H1 (cell line): ENCODE data around the gene CCDC144A. TPM values are rescaled to one million over a fixed set of nuclear protein-coding genes. Genes with fewer than 3 reads are reported as not detected.
"Not testable (repeated sequence)": the region's sequence is repeated elsewhere in the genome, so short reads cannot be mapped to it uniquely, and the experiment has no call there.

Experiments used
- CTCF ChIA-PET: fragments of 300-600 bp; sonication (Branson Sonifier 250); formaldehyde crosslinking; loops from one replicate; lab custom pipeline; 2021; ENCODE audit not compliant: partially characterized antibody; lab: Charles Lee
- POLR2A ChIA-PET: fragments of 300-600 bp; sonication (Branson Sonifier 250); formaldehyde crosslinking; loops from one replicate; lab custom pipeline; 2021; ENCODE audit warnings: inconsistent platforms; ENCODE audit not compliant: partially characterized antibody; lab: Charles Lee
- DNase-seq, 2 experiments: peaks; one replicate each; pipeline versions ENCODE4 v3.0.0 to v3.0.0-alpha.2; 2010 to 2022; ENCODE audit warnings: low spot score in 2 of 2, low read depth in 1 of 2, mixed read lengths in 1 of 2
- FAIRE-seq: peaks from 2 replicates; lab custom pipeline; 2011; peaks lifted over from hg19 to GRCh38; lab: Jason Lieb, UNC
- H2AFZ ChIP-seq: 2 replicates; pipeline ENCODE4 v1.8.1; 2012; ENCODE audit warnings: low read length, inconsistent platforms
- H2AK5ac ChIP-seq: 2 replicates; pipeline ENCODE4 v1.6.1; 2013; ENCODE audit warnings: low read depth, low read length
- H2BK120ac ChIP-seq: replicated peaks from 2 replicates; pipeline ENCODE3; 2013; ENCODE audit warnings: low read depth, low read length, inconsistent platforms
- H2BK12ac ChIP-seq: 2 replicates; pipeline ENCODE4 v1.6.1; 2013; ENCODE audit warnings: low read depth, low read length
- H2BK15ac ChIP-seq: 2 replicates; pipeline ENCODE4 v1.6.1; 2013; ENCODE audit warnings: low read length
- H2BK20ac ChIP-seq: 2 replicates; pipeline ENCODE4 v1.6.1; 2013; ENCODE audit warnings: low read length
- H2BK5ac ChIP-seq: 2 replicates; pipeline ENCODE4 v1.6.1; 2013; ENCODE audit warnings: low read depth, low read length
- H3K14ac ChIP-seq: 2 replicates; pipeline ENCODE4 v1.6.1; 2013; ENCODE audit warnings: inconsistent platforms; ENCODE audit not compliant: insufficient read length
- H3K18ac ChIP-seq: 2 replicates; pipeline ENCODE4 v1.6.1; 2013; ENCODE audit warnings: low read length; ENCODE audit errors: extremely low read depth
- H3K23ac ChIP-seq: 2 replicates; pipeline ENCODE4 v1.6.1; 2013; ENCODE audit warnings: inconsistent platforms; ENCODE audit not compliant: insufficient read length
- H3K23me2 ChIP-seq: 2 replicates; pipeline ENCODE4 v1.6.1; 2013; ENCODE audit warnings: low read depth, low read length
- H3K27ac ChIP-seq: 2 replicates; pipeline ENCODE4 v1.6.1; 2011; ENCODE audit warnings: low read depth, low read length, inconsistent platforms
- H3K27me3 ChIP-seq, 4 experiments: replicated peaks in 1 of 4; 1 replicate in 1 of 4; 2 replicates in 3 of 4; pipeline versions ENCODE4 v1.6.1 to v1.8.1; 2011 to 2013; ENCODE audit warnings: low read length in 3 of 4, mild to moderate bottlenecking in 3 of 4, inconsistent platforms in 2 of 4, mixed read lengths in 2 of 4, moderate library complexity in 1 of 4; ENCODE audit not compliant: control insufficient read depth in 3 of 4, insufficient read depth in 3 of 4; ENCODE audit errors: extremely low read depth in 1 of 4
- H3K36me3 ChIP-seq, 4 experiments: 2 replicates each; pipeline versions ENCODE4 v1.6.1 to v1.8.1; 2011 to 2013; ENCODE audit warnings: mild to moderate bottlenecking in 4 of 4, low read length in 3 of 4, moderate library complexity in 2 of 4, control low read depth in 1 of 4, inconsistent platforms in 1 of 4; ENCODE audit not compliant: insufficient read depth in 4 of 4, control insufficient read depth in 2 of 4
- H3K4ac ChIP-seq: replicated peaks from 2 replicates; pipeline ENCODE3; 2013; ENCODE audit warnings: low read length, low read depth, mixed read lengths, inconsistent platforms; ENCODE audit not compliant: insufficient read length
- H3K4me1 ChIP-seq, 4 experiments: replicated peaks in 1 of 4; 1 replicate in 1 of 4; 2 replicates in 3 of 4; pipeline versions ENCODE4 v1.6.1 to v1.8.1; 2011 to 2013; ENCODE audit warnings: low read length in 3 of 4, inconsistent platforms in 2 of 4, mixed read lengths in 1 of 4; ENCODE audit not compliant: insufficient read depth in 4 of 4, control insufficient read depth in 3 of 4
- H3K4me2 ChIP-seq, 2 experiments: 2 replicates each; pipeline versions ENCODE4 v1.6.1 to v1.8.1; 2011 to 2013; ENCODE audit warnings: low read depth in 2 of 2, low read length in 2 of 2, control low read depth in 1 of 2, inconsistent platforms in 1 of 2, mild to moderate bottlenecking in 1 of 2; ENCODE audit not compliant: insufficient read depth in 1 of 2
- H3K4me3 ChIP-seq, 4 experiments: fragments of 200-600, 300-600 bp in 1 of 4; sonication (generic), shearing (Covaris generic), sonication (Bioruptor Twin) in 1 of 4; 2 replicates each; pipeline versions ENCODE4 v1.5.1 to v1.8.1; 2011 to 2016; ENCODE audit warnings: low read length in 4 of 4, low read depth in 3 of 4, control low read depth in 2 of 4, inconsistent platforms in 2 of 4, mild to moderate bottlenecking in 2 of 4, mixed read lengths in 1 of 4, moderate library complexity in 1 of 4; ENCODE audit not compliant: insufficient read depth in 2 of 4; ENCODE audit errors: extremely low read depth in 1 of 4
- H3K56ac ChIP-seq: replicated peaks from 2 replicates; pipeline ENCODE3; 2013; ENCODE audit warnings: low read depth, mild to moderate bottlenecking, mixed read lengths, low read length, inconsistent platforms; ENCODE audit not compliant: insufficient read length
- H3K79me1 ChIP-seq: 2 replicates; pipeline ENCODE4 v1.6.1; 2013; ENCODE audit warnings: low read depth, low read length, control low read depth
- H3K79me2 ChIP-seq, 2 experiments: 2 replicates each; pipeline versions ENCODE4 v1.6.1 to v1.8.1; 2012 to 2013; ENCODE audit warnings: low read length in 2 of 2, mild to moderate bottlenecking in 2 of 2, inconsistent platforms in 1 of 2; ENCODE audit not compliant: insufficient read depth in 2 of 2, control insufficient read depth in 1 of 2
- H3K9ac ChIP-seq, 4 experiments: replicated peaks in 1 of 4; 1 replicate in 1 of 4; 2 replicates in 3 of 4; pipeline versions ENCODE4 v1.6.1 to v1.8.1; 2011 to 2013; ENCODE audit warnings: low read depth in 3 of 4, low read length in 3 of 4, control low read depth in 2 of 4, mild to moderate bottlenecking in 2 of 4, moderate library complexity in 2 of 4, inconsistent platforms in 1 of 4; ENCODE audit errors: extremely low read depth in 1 of 4
- H3K9me3 ChIP-seq, 2 experiments: 2 replicates each; pipeline versions ENCODE4 v1.6.1 to v1.8.1; 2012 to 2013; ENCODE audit warnings: mild to moderate bottlenecking in 2 of 2, moderate library complexity in 2 of 2, control low read depth in 1 of 2, inconsistent platforms in 1 of 2, low read depth in 1 of 2, low read length in 1 of 2, mixed read lengths in 1 of 2; ENCODE audit not compliant: insufficient read depth in 2 of 2
- H4K20me1 ChIP-seq, 2 experiments: replicated peaks in 1 of 2; 2 replicates each; pipeline versions ENCODE3 to v1.8.1; 2011 to 2013; ENCODE audit warnings: inconsistent platforms in 2 of 2, low read length in 2 of 2, mild to moderate bottlenecking in 1 of 2; ENCODE audit not compliant: insufficient read depth in 2 of 2, control insufficient read depth in 1 of 2
- H4K5ac ChIP-seq: 2 replicates; pipeline ENCODE4 v1.6.1; 2013; ENCODE audit warnings: low read length, low read depth, mixed read lengths, inconsistent platforms; ENCODE audit not compliant: insufficient read length
- H4K8ac ChIP-seq: 2 replicates; pipeline ENCODE4 v1.8.0; 2013; ENCODE audit warnings: mild to moderate bottlenecking, moderate library complexity, low read length, inconsistent platforms; ENCODE audit not compliant: insufficient read depth; ENCODE audit errors: extremely low read depth
- H4K91ac ChIP-seq: replicated peaks from 2 replicates; pipeline ENCODE3; 2013; ENCODE audit warnings: low read length, mixed read lengths, inconsistent platforms; ENCODE audit not compliant: insufficient read length
- CREB1 ChIP-seq: IDR thresholded peaks from 2 replicates; pipeline ENCODE4 v1.6.1; 2012; ENCODE audit warnings: inconsistent platforms
- JUND ChIP-seq: IDR thresholded peaks from 2 replicates; pipeline ENCODE4 v1.6.1; 2011; ENCODE audit warnings: mild to moderate bottlenecking, improper control_type of control experiment, low read length
- RAD21 ChIP-seq, 2 experiments: IDR thresholded peaks in 1 of 2; conservative IDR thresholded peaks in 1 of 2; 2 replicates each; pipeline ENCODE4 v1.6.1; 2011; ENCODE audit warnings: low read depth in 2 of 2, low read length in 2 of 2, improper control_type of control experiment in 1 of 2, inconsistent platforms in 1 of 2, mild to moderate bottlenecking in 1 of 2, moderate library complexity in 1 of 2
- WGBS, 2 experiments: shearing (Covaris generic) in 1 of 2; methylation state at CpG; one replicate each; pipeline versions ENCODE4 v1.1.6 to v1.1.7; 2013 to 2015; ENCODE audit warnings: low lambda C conversion rate in 2 of 2, mixed read lengths in 2 of 2, inconsistent platforms in 1 of 2, low coverage in 1 of 2, missing lambda C conversion rate in 1 of 2; ENCODE audit not compliant: insufficient replicate concordance in 2 of 2, insufficient coverage in 1 of 2, insufficient read length in 1 of 2; ENCODE audit errors: extremely low coverage in 1 of 2, missing lambda C conversion rate in 1 of 2; 5-methylcytosine and 5-hydroxymethylcytosine counted together
- long read RNA-seq, 2 experiments: library from RNA in 1 of 2; library from capped mRNA in 1 of 2; stranded (forward); transcript quantifications; one replicate each; pipeline ENCODE4 v2.0.0, GENCODE V29; 2021; ENCODE audit warnings: inconsistent platforms in 1 of 2
- polyA minus RNA-seq, 3 experiments: library from RNA; depleted of rRNA, polyadenylated mRNA; stranded (reverse); fragments of >200 nt; gene quantifications; 1 replicate in 2 of 3; 2 replicates in 1 of 3; pipeline ENCODE4 v1.2.3, GENCODE V29; 2011
- polyA plus RNA-seq, 7 experiments: library from polyadenylated mRNA; depleted of rRNA in 3 of 7; stranded (reverse) in 5 of 7; unstranded in 2 of 7; fragments of >200 nt in 5 of 7; fragments of 200-250 nt in 2 of 7; gene quantifications; 1 replicate in 5 of 7; 2 replicates in 1 of 7; 4 replicates in 1 of 7; pipeline versions ENCODE4 v1.2.1 to v1.2.3, GENCODE V29; 2011 to 2013; ENCODE audit warnings: missing spikeins in 2 of 7, mixed read lengths in 2 of 7
- total RNA-seq: library from RNA; stranded (reverse); fragmentation: NEBNext Ultra II Directional; extraction: Animal tissue kit (Norgen Biotek cat#: 25700); gene quantifications from 2 replicates; pipeline ENCODE4 v1.2.1, GENCODE V29; 2021
- TF ChIP-seq, protein P1 (sequence below): IDR thresholded peaks from 2 replicates; pipeline ENCODE4 v1.6.1; 2011; ENCODE audit warnings: low read depth, mild to moderate bottlenecking, low read length; ENCODE audit not compliant: insufficient read depth

Gene CCDC144A, protein sequence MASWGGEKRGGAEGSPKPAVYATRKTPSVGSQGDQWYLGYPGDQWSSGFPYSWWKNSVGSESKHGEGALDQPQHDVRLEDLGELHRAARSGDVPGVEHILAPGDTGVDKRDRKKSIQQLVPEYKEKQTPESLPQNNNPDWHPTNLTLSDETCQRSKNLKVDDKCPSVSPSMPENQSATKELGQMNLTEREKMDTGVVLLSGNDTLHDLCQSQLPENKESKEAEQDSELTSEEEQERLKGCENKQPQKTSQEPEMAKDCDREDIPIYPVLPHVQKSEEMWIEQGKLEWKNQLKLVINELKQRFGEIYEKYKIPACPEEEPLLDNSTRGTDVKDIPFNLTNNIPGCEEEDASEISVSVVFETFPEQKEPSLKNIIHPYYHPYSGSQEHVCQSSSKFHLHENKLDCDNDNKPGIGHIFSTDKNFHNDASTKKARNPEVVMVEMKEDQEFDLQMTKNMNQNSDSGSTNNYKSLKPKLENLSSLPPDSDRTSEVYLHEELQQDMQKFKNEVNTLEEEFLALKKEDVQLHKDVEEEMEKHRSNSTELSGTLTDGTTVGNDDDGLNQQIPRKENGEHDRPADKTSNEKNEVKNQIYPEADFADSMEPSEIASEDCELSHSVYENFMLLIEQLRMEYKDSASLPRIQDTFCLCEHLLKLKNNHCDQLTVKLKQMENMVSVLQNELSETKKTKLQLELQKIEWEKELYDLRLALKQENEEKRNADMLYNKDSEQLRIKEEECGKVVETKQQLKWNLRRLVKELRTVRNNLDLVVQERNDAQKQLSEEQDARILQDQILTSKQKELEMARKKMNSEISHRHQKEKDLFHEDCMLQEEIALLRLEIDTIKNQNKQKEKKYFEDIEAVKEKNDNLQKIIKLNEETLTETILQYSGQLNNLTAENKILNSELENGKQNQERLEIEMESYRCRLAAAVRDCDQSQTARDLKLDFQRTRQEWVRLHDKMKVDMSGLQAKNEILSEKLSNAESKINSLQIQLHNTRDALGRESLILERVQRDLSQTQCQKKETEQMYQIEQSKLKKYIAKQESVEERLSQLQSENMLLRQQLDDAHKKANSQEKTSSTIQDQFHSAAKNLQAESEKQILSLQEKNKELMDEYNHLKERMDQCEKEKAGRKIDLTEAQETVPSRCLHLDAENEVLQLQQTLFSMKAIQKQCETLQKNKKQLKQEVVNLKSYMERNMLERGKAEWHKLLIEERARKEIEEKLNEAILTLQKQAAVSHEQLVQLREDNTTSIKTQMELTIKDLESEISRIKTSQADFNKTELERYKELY (N-terminal part only)
- total RNA-seq (1.6 and 1.7 TPM in 2 replicates), polyA plus RNA-seq (2011; rRNA removed) (0.31 and 0.35 TPM in 2 replicates), polyA minus RNA-seq (2011; rRNA and poly(A)+ RNA removed) (1.9 and 6.9 TPM in 2 replicates)
- polyA plus RNA-seq (2011; cell fraction: cytosol; rRNA removed), result 0.41 TPM
- 1.4 TPM for polyA plus RNA-seq (2011; cell fraction: nucleus; rRNA removed)
- 0.25 to 1.1 TPM (median 0.51 TPM) in 4 replicates for polyA plus RNA-seq (2012, experiment 1 of 2)
- 0.10 TPM for polyA plus RNA-seq (2012, experiment 2 of 2)
- 0.77 TPM for polyA plus RNA-seq (2013, experiment 1 of 2)
- 0.64 TPM for polyA plus RNA-seq (2013, experiment 2 of 2)
- 1.2 TPM for polyA minus RNA-seq (2011; cell fraction: cytosol; rRNA and poly(A)+ RNA removed)
- polyA minus RNA-seq (2011; cell fraction: nucleus; rRNA and poly(A)+ RNA removed), result 9.3 TPM
- long read RNA-seq, experiment 1, result 0 reads
- long read RNA-seq, experiment 2, result 0 reads

DNA sequence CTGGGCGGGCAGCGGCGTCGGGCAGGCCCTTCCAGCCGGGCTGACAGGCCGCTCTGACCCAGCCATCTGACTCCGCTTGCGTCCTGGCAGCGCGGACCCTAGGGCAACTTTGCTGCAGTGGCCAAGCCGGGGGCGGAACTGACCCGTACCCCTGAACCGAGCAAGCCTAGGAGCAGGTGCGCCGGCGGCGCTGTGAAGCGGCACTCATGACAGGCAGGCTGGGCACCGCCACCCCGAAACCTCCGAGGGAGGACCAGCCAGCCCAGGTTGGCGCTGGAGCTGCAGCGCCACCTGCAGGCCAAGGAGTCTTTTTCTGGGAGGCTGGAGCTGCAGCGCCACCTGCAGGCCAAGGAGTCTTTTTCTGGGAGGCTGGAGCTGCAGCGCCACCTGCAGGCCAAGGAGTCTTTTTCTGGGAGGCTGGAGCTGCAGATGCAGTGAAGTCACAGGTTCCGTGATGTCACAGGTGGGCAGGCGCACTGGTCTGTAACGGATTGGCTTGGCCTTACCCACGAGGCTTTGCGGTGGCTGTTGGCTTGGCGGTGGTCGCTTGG is at the start of gene CCDC144A:
CCDC144A (plus strand) TSS at position 511 of the 551 bp plus-strand sequence. CDS start 160 bp downstream, outside the sequence.
- POLR2A ChIA-PET, H4K8ac ChIP-seq, H3K27me3 ChIP-seq, H4K91ac ChIP-seq, H3K4me3 ChIP-seq, H3K56ac ChIP-seq, H3K9ac ChIP-seq, H3K4ac ChIP-seq, H3K36me3 ChIP-seq, H2BK5ac ChIP-seq, H3K14ac ChIP-seq, H2AK5ac ChIP-seq, H2BK20ac ChIP-seq, FAIRE-seq, H3K79me1 ChIP-seq, H2AFZ ChIP-seq, H3K23me2 ChIP-seq, H3K27ac ChIP-seq, H2BK12ac ChIP-seq, H2BK120ac ChIP-seq, H3K4me2 ChIP-seq, H3K4me1 ChIP-seq, H3K23ac ChIP-seq, H3K18ac ChIP-seq, H4K20me1 ChIP-seq, H4K5ac ChIP-seq, H2BK15ac ChIP-seq, H3K79me2 ChIP-seq: not testable (repeated sequence)
- WGBS, 2 experiments, result 90% methylated on average over 11 of the region's 33 CpGs; no CpG with 5 or more reads in 1 of the 2 experiments
- peak in 1 of 2 experiments; percentile 83 for DNase-seq
- CTCF ChIA-PET, result interaction anchor here (0.6 to 2.3 kb wide), 12 partner anchors 12 to 378 kb away, joined by 3 to 10 read pairs (median 4); no protein-coding TSS in a partner anchor
- peaks cover 0 to 15% of the 10 kb centered on the region in 2 experiments; a peak in 1 of 4 replicates for H3K9me3 ChIP-seq
- TF ChIP-seq, protein P1, sequence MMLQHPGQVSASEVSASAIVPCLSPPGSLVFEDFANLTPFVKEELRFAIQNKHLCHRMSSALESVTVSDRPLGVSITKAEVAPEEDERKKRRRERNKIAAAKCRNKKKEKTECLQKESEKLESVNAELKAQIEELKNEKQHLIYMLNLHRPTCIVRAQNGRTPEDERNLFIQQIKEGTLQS, result 0 out of 2 replicates have a peak, but pooled peaks have one; percentile 55
- TF ChIP-seq RAD21 (IDR thresholded peaks at IDR 0.05 in 1 of 2, conservative IDR thresholded peaks at IDR 0.05 in 1 of 2; ENCODE audit: low read depth in 2 of 2, low read length in 2 of 2) (peak; percentile 64 to 67), JUND (0 out of 2 replicates have a peak, but pooled peaks have one; percentile 26), CREB1 (peak; percentile 80)
